K562 (cell line): ENCODE data around the gene ZDHHC14. TPM values are rescaled to one million over a fixed set of nuclear protein-coding genes. Genes with fewer than 3 reads are reported as not detected.

Experiments
- ATAC-seq: fragments of 200-7000 bp; cut with Tn5 transposase; 3 replicates; pipeline ENCODE4 v1.9.1; 2020; ENCODE audit warnings: moderate library complexity
- BruUV-seq: library from RNA; stranded (reverse); fragments of 400-500 nt; replicated peaks from 2 replicates; lab custom pipeline; 2021; lab: Mats Ljungman, UMichigan
- CTCF ChIA-PET: fragments of 300-600 bp; formaldehyde crosslinking; extraction: SDS; loops from one replicate; lab custom pipeline; 2021; ENCODE audit warnings: low intra/inter-chr PET ratio; lab: Yijun Ruan, JAX
- POLR2A ChIA-PET: fragments of 300-600, 350-650 bp; sonication (Branson Sonifier 250); formaldehyde crosslinking; extraction: SDS; loops from one replicate; lab custom pipeline; 2021; ENCODE audit warnings: antibody characterized with exemption, inconsistent platforms; lab: Yijun Ruan, JAX
- DNase-seq, 4 experiments: peaks; one replicate each; pipeline versions ENCODE4 v3.0.0 to v3.0.0-alpha.2; 2011 to 2018; ENCODE audit warnings: low spot score in 3 of 4, mixed read lengths in 3 of 4; ENCODE audit errors: extremely low read depth in 1 of 4
- FAIRE-seq: peaks from 2 replicates; lab custom pipeline; 2011; peaks lifted over from hg19 to GRCh38; lab: Jason Lieb, UNC
- H2AFZ ChIP-seq: 2 replicates; pipeline ENCODE4 v1.6.0; 2011; ENCODE audit warnings: low read depth, low read length, control low read depth, inconsistent platforms
- H3K27ac ChIP-seq: fragments of 200-600 bp; 3 replicates; pipeline ENCODE4 v1.8.0; 2011; ENCODE audit warnings: low read depth, mild to moderate bottlenecking, control low read depth, inconsistent platforms, low read length, moderate library complexity, mixed read lengths; ENCODE audit errors: extremely low read depth
- H3K27me3 ChIP-seq, 2 experiments: fragments of 300-600 bp in 1 of 2; 2 replicates in 1 of 2; 3 replicates in 1 of 2; pipeline versions ENCODE4 v1.6.0 to v1.8.0; 2011; ENCODE audit warnings: inconsistent platforms in 2 of 2, low read length in 2 of 2, mild to moderate bottlenecking in 1 of 2, mixed read lengths in 1 of 2, moderate library complexity in 1 of 2; ENCODE audit not compliant: control insufficient read depth in 2 of 2, insufficient read depth in 2 of 2
- H3K36me3 ChIP-seq: fragments of 300-600 bp; 3 replicates; pipeline ENCODE4 v1.8.0; 2011; ENCODE audit warnings: mild to moderate bottlenecking, low read length, inconsistent platforms; ENCODE audit not compliant: control insufficient read depth, insufficient read depth
- H3K4me1 ChIP-seq, 2 experiments: fragments of 200-600 bp in 1 of 2; replicated peaks in 1 of 2; 2 replicates in 1 of 2; 3 replicates in 1 of 2; pipeline versions ENCODE4 v1.5.1 to v1.8.0; 2011; ENCODE audit warnings: inconsistent platforms in 2 of 2, low read length in 2 of 2, mild to moderate bottlenecking in 1 of 2, mixed read lengths in 1 of 2, moderate library complexity in 1 of 2; ENCODE audit not compliant: control insufficient read depth in 2 of 2, insufficient read depth in 2 of 2
- H3K4me2 ChIP-seq: 2 replicates; pipeline ENCODE4 v1.6.1; 2011; ENCODE audit warnings: low read length, control low read depth, inconsistent platforms, mixed read lengths; ENCODE audit not compliant: insufficient read depth
- H3K4me3 ChIP-seq: fragments of 200-600 bp; sonication (generic), shearing (Covaris generic); 2 replicates; pipeline ENCODE4 v1.5.1; 2016; ENCODE audit warnings: control low read depth, inconsistent platforms
- H3K79me2 ChIP-seq: fragments of 200-600 bp; 3 replicates; pipeline ENCODE4 v1.8.0; 2011; ENCODE audit warnings: low read length, inconsistent platforms; ENCODE audit not compliant: control insufficient read depth, insufficient read depth
- H3K9ac ChIP-seq, 2 experiments: 2 replicates each; pipeline versions ENCODE4 v1.6.0 to v1.6.1; 2011; ENCODE audit warnings: low read depth in 2 of 2, low read length in 2 of 2, control low read depth in 1 of 2, inconsistent platforms in 1 of 2, mild to moderate bottlenecking in 1 of 2, mixed read lengths in 1 of 2; ENCODE audit not compliant: insufficient read depth in 1 of 2
- H3K9me1 ChIP-seq: one replicate; pipeline ENCODE4 v1.6.0; 2011; ENCODE audit warnings: inconsistent platforms, mild to moderate bottlenecking, low read length, moderate library complexity; ENCODE audit not compliant: control insufficient read depth, insufficient read depth
- H3K9me3 ChIP-seq: replicated peaks from 2 replicates; pipeline ENCODE4 v1.5.1; 2011; ENCODE audit warnings: low read depth, low read length, inconsistent platforms; ENCODE audit not compliant: control insufficient read depth, insufficient read depth
- H4K20me1 ChIP-seq: replicated peaks from 2 replicates; pipeline ENCODE4 v1.6.1; 2011; ENCODE audit warnings: low read length, inconsistent platforms, mixed read lengths; ENCODE audit not compliant: control insufficient read depth, insufficient read depth
- ARID1B ChIP-seq: fragments of 450-650 bp; IDR thresholded peaks from 2 replicates; pipeline ENCODE4 v1.6.1; 2016; ENCODE audit warnings: antibody characterized with exemption, mild to moderate bottlenecking, inconsistent platforms
- BACH1 ChIP-seq: fragments of 200-800 bp; sonication (Bioruptor generic); IDR thresholded peaks from 2 replicates; pipeline ENCODE4 v1.6.1; 2016; ENCODE audit warnings: missing genetic modification characterization, missing compliant biosample characterization
- BRCA1 ChIP-seq, 2 experiments: fragments of 450-650 bp in 1 of 2; sonication (generic) in 1 of 2; formaldehyde crosslinking in 1 of 2; IDR thresholded peaks; 2 replicates each; pipeline versions ENCODE4 v1.5.0 to v1.6.1; 2017 to 2020; ENCODE audit warnings: mild to moderate bottlenecking in 1 of 2, missing genetic modification reagents in 1 of 2
- CBFA2T3 ChIP-seq: fragments of 450-650 bp; IDR thresholded peaks from 2 replicates; pipeline ENCODE4 v1.6.1; 2017
- DPF2 ChIP-seq: fragments of 450-650 bp; IDR thresholded peaks from 2 replicates; pipeline ENCODE4 v1.6.1; 2016
- HDAC2 ChIP-seq: fragments of 450-650 bp; IDR thresholded peaks from 2 replicates; pipeline ENCODE4 v1.6.1; 2016; ENCODE audit warnings: mild to moderate bottlenecking
- HDGF ChIP-seq: fragments of 450-650 bp; IDR thresholded peaks from 2 replicates; pipeline ENCODE4 v1.6.1; 2016
- NFATC3 ChIP-seq: fragments of 450-650 bp; IDR thresholded peaks from 2 replicates; pipeline ENCODE4 v1.6.1; 2017; ENCODE audit warnings: mild to moderate bottlenecking
- NR3C1 ChIP-seq: sonication (generic); formaldehyde crosslinking; IDR thresholded peaks from 2 replicates; pipeline ENCODE4 v1.8.1; 2022; ENCODE audit warnings: missing genetic modification reagents
- ZBTB17 ChIP-seq: fragments of 450-650 bp; formaldehyde crosslinking; IDR thresholded peaks from 2 replicates; pipeline ENCODE4 v1.4.0; 2020; ENCODE audit warnings: mild to moderate bottlenecking
- ZNF431 ChIP-seq: sonication (generic); formaldehyde crosslinking; IDR thresholded peaks from 2 replicates; pipeline ENCODE4 v1.8.0; 2022; ENCODE audit warnings: mild to moderate bottlenecking, missing genetic modification reagents
- whole genome bisulfite sequencing: fragments of 100-300 bp; shearing (Covaris generic); methylation state at CpG from one replicate; pipeline ENCODE4 v1.1.6; 2016; ENCODE audit warnings: low coverage, mixed read lengths; ENCODE audit not compliant: insufficient coverage; ENCODE audit errors: missing lambda C conversion rate; 5-methylcytosine and 5-hydroxymethylcytosine counted together
- in situ Hi-C: fragments of 300-500 bp; cut with MboI; formaldehyde crosslinking; loops from 4 replicates; pipeline ENCODE4 v1.15.0; 2018; ENCODE audit warnings: inconsistent platforms, mixed read lengths
- intact Hi-C: fragments of 100-400 bp; cut with micrococcal nuclease; formaldehyde crosslinking; loops from 2 replicates; pipeline ENCODE4 v1.14.2; 2022
- polyA plus RNA-seq, 8 experiments: library from polyadenylated mRNA; depleted of rRNA in 4 of 8; stranded (reverse) in 5 of 8; unstranded in 3 of 8; fragments of >200 nt; fragmentation: Nextera tagmentation in 2 of 8; fragmentation: Illumina TruSeq in 1 of 8; extraction: Ambion mirVana in 2 of 8; extraction: Trizol in 1 of 8; gene quantifications; 2 replicates each; pipeline versions ENCODE4 v1.2.1 to v1.2.3, GENCODE V29; 2011 to 2014; ENCODE audit warnings: inconsistent platforms in 1 of 8, missing spikeins in 1 of 8
- total RNA-seq, 7 experiments: library from RNA; depleted of rRNA in 6 of 7; stranded (reverse); fragments of >200 nt in 6 of 7; fragmentation: Illumina TruSeq in 2 of 7; extraction: Trizol in 2 of 7; gene quantifications; 2 replicates each; pipeline versions ENCODE4 v1.2.1 to v1.2.3, GENCODE V29; 2011 to 2021; ENCODE audit warnings: low replicate concordance in 1 of 7
- TF ChIP-seq, protein P1 (sequence below): fragments of 450-650 bp; IDR thresholded peaks from 2 replicates; pipeline ENCODE4 v1.6.1; 2016; ENCODE audit warnings: borderline replicate concordance
- TF ChIP-seq, protein P2 (sequence below): sonication (generic); formaldehyde crosslinking; IDR thresholded peaks from 2 replicates; pipeline ENCODE4 v1.8.1; 2023; ENCODE audit warnings: mild to moderate bottlenecking, missing genetic modification reagents

The ZDHHC14 gene
- total and polyA plus RNA-seq, 9 of the 15 experiments (the other 6 are each of a cell fraction or from before 2014, with no cell fraction given), result 0.92 to 23.1 (median 13.8) TPM

GRCh38 chr6:157533048-157533871, 152.3 kb downstream of the ZDHHC14 start:
- TF ChIP-seq NFATC3, result no peak
- TF ChIP-seq BRCA1 (IDR thresholded peaks at IDR 0.05), result no peak
- TF ChIP-seq BRCA1 (CRISPR knock-in tag; IDR thresholded peaks at IDR 0.05), result peak; percentile 88; the same call in 1 of the 2 replicates
- no peak for TF ChIP-seq NR3C1
- no peak for TF ChIP-seq ZBTB17 (CRISPR knock-in tag)
- TF ChIP-seq HDGF, result peak; percentile 41; the same call in 1 of the 2 replicates
- peak; percentile 85 for TF ChIP-seq ZNF431 (CRISPR knock-in tag)
- TF ChIP-seq, protein P1, sequence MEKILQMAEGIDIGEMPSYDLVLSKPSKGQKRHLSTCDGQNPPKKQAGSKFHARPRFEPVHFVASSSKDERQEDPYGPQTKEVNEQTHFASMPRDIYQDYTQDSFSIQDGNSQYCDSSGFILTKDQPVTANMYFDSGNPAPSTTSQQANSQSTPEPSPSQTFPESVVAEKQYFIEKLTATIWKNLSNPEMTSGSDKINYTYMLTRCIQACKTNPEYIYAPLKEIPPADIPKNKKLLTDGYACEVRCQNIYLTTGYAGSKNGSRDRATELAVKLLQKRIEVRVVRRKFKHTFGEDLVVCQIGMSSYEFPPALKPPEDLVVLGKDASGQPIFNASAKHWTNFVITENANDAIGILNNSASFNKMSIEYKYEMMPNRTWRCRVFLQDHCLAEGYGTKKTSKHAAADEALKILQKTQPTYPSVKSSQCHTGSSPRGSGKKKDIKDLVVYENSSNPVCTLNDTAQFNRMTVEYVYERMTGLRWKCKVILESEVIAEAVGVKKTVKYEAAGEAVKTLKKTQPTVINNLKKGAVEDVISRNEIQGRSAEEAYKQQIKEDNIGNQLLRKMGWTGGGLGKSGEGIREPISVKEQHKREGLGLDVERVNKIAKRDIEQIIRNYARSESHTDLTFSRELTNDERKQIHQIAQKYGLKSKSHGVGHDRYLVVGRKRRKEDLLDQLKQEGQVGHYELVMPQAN, result no peak
- 0 out of 2 replicates have a peak, but pooled peaks have one; percentile 28 for TF ChIP-seq HDAC2
- TF ChIP-seq, protein P2, sequence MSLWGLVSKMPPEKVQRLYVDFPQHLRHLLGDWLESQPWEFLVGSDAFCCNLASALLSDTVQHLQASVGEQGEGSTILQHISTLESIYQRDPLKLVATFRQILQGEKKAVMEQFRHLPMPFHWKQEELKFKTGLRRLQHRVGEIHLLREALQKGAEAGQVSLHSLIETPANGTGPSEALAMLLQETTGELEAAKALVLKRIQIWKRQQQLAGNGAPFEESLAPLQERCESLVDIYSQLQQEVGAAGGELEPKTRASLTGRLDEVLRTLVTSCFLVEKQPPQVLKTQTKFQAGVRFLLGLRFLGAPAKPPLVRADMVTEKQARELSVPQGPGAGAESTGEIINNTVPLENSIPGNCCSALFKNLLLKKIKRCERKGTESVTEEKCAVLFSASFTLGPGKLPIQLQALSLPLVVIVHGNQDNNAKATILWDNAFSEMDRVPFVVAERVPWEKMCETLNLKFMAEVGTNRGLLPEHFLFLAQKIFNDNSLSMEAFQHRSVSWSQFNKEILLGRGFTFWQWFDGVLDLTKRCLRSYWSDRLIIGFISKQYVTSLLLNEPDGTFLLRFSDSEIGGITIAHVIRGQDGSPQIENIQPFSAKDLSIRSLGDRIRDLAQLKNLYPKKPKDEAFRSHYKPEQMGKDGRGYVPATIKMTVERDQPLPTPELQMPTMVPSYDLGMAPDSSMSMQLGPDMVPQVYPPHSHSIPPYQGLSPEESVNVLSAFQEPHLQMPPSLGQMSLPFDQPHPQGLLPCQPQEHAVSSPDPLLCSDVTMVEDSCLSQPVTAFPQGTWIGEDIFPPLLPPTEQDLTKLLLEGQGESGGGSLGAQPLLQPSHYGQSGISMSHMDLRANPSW (CRISPR knock-in tag), result no peak
- TF ChIP-seq DPF2, result 0 out of 2 replicates have a peak, but pooled peaks have one; percentile 21
- TF ChIP-seq ARID1B, result peak; percentile 17; the same call in 1 of the 2 replicates
- TF ChIP-seq CBFA2T3, result 0 out of 2 replicates have a peak, but pooled peaks have one; percentile 22
- TF ChIP-seq BACH1, result no peak
- H3K27me3 ChIP-seq, result no peaks in the 10 kb centered on the region
- 52% methylated on average over 9 of the region's 9 CpGs for WGBS
- in situ Hi-C loops, result no loop called here
- POLR2A ChIA-PET, result interaction anchor here (0.7 to 2.8 kb wide), 10 partner anchors 11 to 214 kb away, joined by 3 to 13 read pairs (median 4); no protein-coding TSS in a partner anchor
- H3K9me3 ChIP-seq, result no peaks in the 10 kb centered on the region
- CTCF ChIA-PET, result no interaction called here
- H3K36me3 ChIP-seq, result no peaks in the 10 kb centered on the region
- peak overlapping the region in 1 of 2 experiments; percentile 80; a peak in 1 of 4 replicates for H3K9ac ChIP-seq
- DNase-seq, result peak in 1 of 4 experiments; percentile 25
- no TSS peak for BruUV-seq
- ATAC-seq, result peak; percentile 75
- no peaks in the 10 kb centered on the region for H4K20me1 ChIP-seq
- no peak overlapping the region for H3K4me2 ChIP-seq
- H3K9me1 ChIP-seq, result no peaks in the 10 kb centered on the region
- no peak overlapping the region for H2AFZ ChIP-seq
- intact Hi-C loops, result no loop called here
- peaks cover 16 to 26% of the 10 kb centered on the region in 2 experiments for H3K4me1 ChIP-seq
- H3K4me3 ChIP-seq, result no peak overlapping the region
- no peak overlapping the region for H3K27ac ChIP-seq
- no peak for FAIRE-seq
- H3K79me2 ChIP-seq, result no peaks in the 10 kb centered on the region
